ENCODE measurements around the gene VGF. TPM values are rescaled to one million over a fixed set of nuclear protein-coding genes. Genes with fewer than 3 reads are reported as not detected.

The VGF gene
- total and polyA plus RNA-seq, 2 donors (not counting 1 experiment from before 2014, with no cell fraction given): 0.10 to 0.17 TPM

- no peaks in the 10 kb centered on the region for H3K79me2 ChIP-seq (ENCODE audit: control insufficient read depth, insufficient read depth, low read length)
- no peaks in the 10 kb centered on the region for H3K9me3 Mint-ChIP-seq (ENCODE audit: insufficient read depth)
- H3K4me2 ChIP-seq (replicated peaks; ENCODE audit: low read depth, low read length, poor library complexity, severe bottlenecking): no peak overlapping the region
- TF ChIP-seq, protein P1, sequence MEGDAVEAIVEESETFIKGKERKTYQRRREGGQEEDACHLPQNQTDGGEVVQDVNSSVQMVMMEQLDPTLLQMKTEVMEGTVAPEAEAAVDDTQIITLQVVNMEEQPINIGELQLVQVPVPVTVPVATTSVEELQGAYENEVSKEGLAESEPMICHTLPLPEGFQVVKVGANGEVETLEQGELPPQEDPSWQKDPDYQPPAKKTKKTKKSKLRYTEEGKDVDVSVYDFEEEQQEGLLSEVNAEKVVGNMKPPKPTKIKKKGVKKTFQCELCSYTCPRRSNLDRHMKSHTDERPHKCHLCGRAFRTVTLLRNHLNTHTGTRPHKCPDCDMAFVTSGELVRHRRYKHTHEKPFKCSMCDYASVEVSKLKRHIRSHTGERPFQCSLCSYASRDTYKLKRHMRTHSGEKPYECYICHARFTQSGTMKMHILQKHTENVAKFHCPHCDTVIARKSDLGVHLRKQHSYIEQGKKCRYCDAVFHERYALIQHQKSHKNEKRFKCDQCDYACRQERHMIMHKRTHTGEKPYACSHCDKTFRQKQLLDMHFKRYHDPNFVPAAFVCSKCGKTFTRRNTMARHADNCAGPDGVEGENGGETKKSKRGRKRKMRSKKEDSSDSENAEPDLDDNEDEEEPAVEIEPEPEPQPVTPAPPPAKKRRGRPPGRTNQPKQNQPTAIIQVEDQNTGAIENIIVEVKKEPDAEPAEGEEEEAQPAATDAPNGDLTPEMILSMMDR (IDR thresholded peaks at IDR 0.05): no peak
- TF ChIP-seq EZH2 (IDR thresholded peaks at IDR 0.05; ENCODE audit: borderline replicate concordance, insufficient read depth, low read depth, low read length, poor library complexity, severe bottlenecking): no peak
- DNase-seq: no peak
- H2AFZ ChIP-seq (ENCODE audit: insufficient read depth, low read depth, low read length, poor library complexity, severe bottlenecking): no peak overlapping the region
- H3K9me3 ChIP-seq (ENCODE audit: control extremely low read depth in 1 of 3, control insufficient read depth in 2 of 3, insufficient read depth in 1 of 3, low read length in 2 of 3): no peaks in the 10 kb centered on the region
- intact Hi-C loops (cut with micrococcal nuclease): no loop called here
- peaks cover 10 to 16% of the 10 kb centered on the region in 2 donors for H3K4me1 ChIP-seq (ENCODE audit: control insufficient read depth in 2 of 2, insufficient read depth in 2 of 2, low read length in 2 of 2)
- no peaks in the 10 kb centered on the region for H4K20me1 ChIP-seq (ENCODE audit: control insufficient read depth, insufficient read depth, low read length, poor library complexity, severe bottlenecking)
- H3K27ac Mint-ChIP-seq: no peak overlapping the region
- CTCF ChIA-PET: interaction anchor here (0.6 to 7.6 kb wide), 4 partner anchors 8 to 138 kb away, joined by 3 to 68 read pairs (median 12); partner anchors contain the start of gene ZNHIT1
- no peak overlapping the region for H3K9ac ChIP-seq (ENCODE audit: low read length)
- WGBS (ENCODE audit: insufficient coverage): no CpG with 5 or more reads among the region's 2 CpGs
- peaks cover 12% of the 10 kb centered on the region for H3K4me1 Mint-ChIP-seq
- H3K27ac ChIP-seq (ENCODE audit: low read length in 2 of 2): no peak overlapping the region
- ATAC-seq (ENCODE audit: low read depth): no peak
- no peak overlapping the region for H3K4me3 ChIP-seq (ENCODE audit: control extremely low read depth in 1 of 5, extremely low read depth in 1 of 5, insufficient read depth in 1 of 5, low read depth in 2 of 5, low read length in 4 of 5)
- H3K4me3 Mint-ChIP-seq: no peak overlapping the region
- H3K27me3 ChIP-seq (replicated peaks in 1 of 4; ENCODE audit: control extremely low read depth in 1 of 4, control insufficient read depth in 3 of 4, insufficient read depth in 4 of 4, low read length in 3 of 4): peaks cover 0 to 3% (median 0%) of the 10 kb centered on the region in 4 experiments
- POLR2A ChIA-PET: no interaction called here
- H3K36me3 ChIP-seq (replicated peaks in 1 of 2; ENCODE audit: control extremely low read depth in 1 of 2, control insufficient read depth in 1 of 2, extremely low read depth in 1 of 2, insufficient read depth in 2 of 2, low read length in 1 of 2): no peaks in the 10 kb centered on the region
- peaks cover 13% of the 10 kb centered on the region for H3K27me3 Mint-ChIP-seq
Observed at GRCh38 chr7:101151908-101152651, 13.3 kb downstream of the VGF start.

DNA sequence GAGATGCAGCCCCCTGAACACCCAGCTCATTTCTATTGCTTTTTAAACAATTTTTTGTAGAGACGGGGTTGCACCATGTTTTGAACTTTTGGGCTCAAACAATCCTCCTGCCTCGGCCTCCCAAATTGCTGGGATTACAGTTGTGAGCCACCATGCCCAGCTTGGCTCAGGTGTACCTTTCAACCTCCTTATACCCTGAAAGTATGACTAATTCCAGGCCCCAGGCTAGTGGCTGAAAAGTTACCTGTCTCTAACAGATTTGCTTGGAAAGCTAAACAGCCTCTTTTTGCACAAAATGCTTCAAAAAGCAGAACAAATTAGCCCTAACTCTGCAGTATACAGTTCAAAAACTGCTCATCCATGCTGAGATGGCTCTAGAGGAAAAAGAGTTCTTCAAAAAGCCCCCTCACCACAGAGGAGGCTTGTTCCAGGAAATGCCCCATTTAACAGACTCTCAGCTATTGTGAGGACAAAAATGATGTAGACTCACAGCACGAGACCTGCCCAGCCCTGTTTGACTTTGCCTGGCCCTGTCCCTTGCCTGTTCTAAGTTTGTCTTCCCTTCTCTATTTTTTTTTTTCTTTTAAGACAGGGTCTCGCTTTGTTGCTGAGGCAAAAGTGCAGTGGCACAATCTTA, 24.5 kb downstream of the VGF start:
- WGBS (ENCODE audit: insufficient coverage): 89% methylated on average over 4 of the region's 4 CpGs
- H4K20me1 ChIP-seq (ENCODE audit: control insufficient read depth, insufficient read depth, low read length, poor library complexity, severe bottlenecking): no peaks in the 10 kb centered on the region

More for the DNA sequence above, 24.5 kb downstream of the VGF start:
- peaks cover 24% of the 10 kb centered on the region for H3K27me3 Mint-ChIP-seq
- H3K9me3 Mint-ChIP-seq (ENCODE audit: insufficient read depth): no peaks in the 10 kb centered on the region
- Histone ChIP-seq H2AFZ (ENCODE audit: insufficient read depth, low read depth, low read length, poor library complexity, severe bottlenecking) (no peak overlapping the region), H3K9ac (ENCODE audit: low read length) (no peak overlapping the region), H3K4me3 (ENCODE audit: control extremely low read depth in 1 of 5, extremely low read depth in 1 of 5, insufficient read depth in 1 of 5, low read depth in 2 of 5, low read length in 4 of 5) (no peak overlapping the region), H3K4me2 (replicated peaks; ENCODE audit: low read depth, low read length, poor library complexity, severe bottlenecking) (no peak overlapping the region), H3K79me2 (ENCODE audit: control insufficient read depth, insufficient read depth, low read length) (no peaks in the 10 kb centered on the region), H3K4me1 (ENCODE audit: control insufficient read depth in 2 of 2, insufficient read depth in 2 of 2, low read length in 2 of 2) (peaks cover 0 to 10% of the 10 kb centered on the region in 2 donors), H3K36me3 (replicated peaks in 1 of 2; ENCODE audit: control extremely low read depth in 1 of 2, control insufficient read depth in 1 of 2, extremely low read depth in 1 of 2, insufficient read depth in 2 of 2, low read length in 1 of 2) (no peaks in the 10 kb centered on the region), H3K27ac (ENCODE audit: low read length in 2 of 2) (no peak overlapping the region), H3K9me3 (ENCODE audit: control extremely low read depth in 1 of 3, control insufficient read depth in 2 of 3, insufficient read depth in 1 of 3, low read length in 2 of 3) (no peaks in the 10 kb centered on the region), H3K27me3 (replicated peaks in 1 of 4; ENCODE audit: control extremely low read depth in 1 of 4, control insufficient read depth in 3 of 4, insufficient read depth in 4 of 4, low read length in 3 of 4) (peaks cover 0 to 18% (median 4%) of the 10 kb centered on the region in 4 experiments)
- peaks cover 13% of the 10 kb centered on the region for H3K4me1 Mint-ChIP-seq
- TF ChIP-seq, protein P1 (IDR thresholded peaks at IDR 0.05): no peak
- TF ChIP-seq EZH2 (IDR thresholded peaks at IDR 0.05; ENCODE audit: borderline replicate concordance, insufficient read depth, low read depth, low read length, poor library complexity, severe bottlenecking): no peak
- ChIA-PET CTCF (interaction anchor here (0.6 to 7.2 kb wide), 11 partner anchors 14 to 242 kb away, joined by 3 to 156 read pairs (median 3); partner anchors contain the start of genes AP1S1, PLOD3, SERPINE1 and VGF), POLR2A (no interaction called here)
- no peak overlapping the region for H3K27ac Mint-ChIP-seq
- no peak overlapping the region for H3K4me3 Mint-ChIP-seq
- DNase-seq (no peak), ATAC-seq (ENCODE audit: low read depth) (no peak)
- intact Hi-C loops (cut with micrococcal nuclease): loop anchor here (10.0 kb wide), 1 partner anchor 246 kb away; the partner anchor contains the start of gene ACHE

All from B cell (primary cell).